Measurements from ENCODE around the gene LCE4A.

GRCh38 chr1:152741656-152742055, 33.7 kb downstream of the LCE4A start:
- TF ChIP-seq CTCF (IDR thresholded peaks at IDR 0.05; ENCODE audit: borderline replicate concordance, extremely low read depth, low read length, poor library complexity, severe bottlenecking) (no peak), EZH2 (IDR thresholded peaks at IDR 0.05; ENCODE audit: borderline replicate concordance, low read depth, low read length, severe bottlenecking) (no peak)

Measured in DND-41 (cell line).